NCI-H69 (cell line): ENCODE data around the gene DNAH8.

Source experiments
- DNase-seq: peaks from one replicate; lab custom pipeline; 2025; lab: John Stamatoyannopoulos, UW

The DNAH8 gene

DNA sequence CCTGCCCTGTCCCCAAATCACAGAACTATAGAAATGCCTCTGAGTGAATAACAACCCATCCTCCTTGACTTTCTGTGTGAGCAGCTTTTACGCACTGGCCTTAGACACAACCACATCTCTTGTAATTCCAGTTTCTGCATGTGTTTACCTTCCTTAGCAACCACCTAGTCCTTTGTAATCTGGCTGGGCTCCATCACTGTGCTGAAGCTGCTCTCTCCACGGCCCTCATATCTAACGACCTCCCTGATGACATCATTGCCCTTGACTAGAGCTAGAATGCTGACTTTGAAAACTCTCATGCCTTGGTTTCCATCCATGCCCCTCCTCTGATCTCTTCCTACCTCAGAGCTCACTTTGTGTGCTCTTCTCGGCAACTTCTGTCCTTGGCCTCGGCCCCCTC, 303.0 kb downstream of the DNAH8 start:
- no peak for DNase-seq

DNA sequence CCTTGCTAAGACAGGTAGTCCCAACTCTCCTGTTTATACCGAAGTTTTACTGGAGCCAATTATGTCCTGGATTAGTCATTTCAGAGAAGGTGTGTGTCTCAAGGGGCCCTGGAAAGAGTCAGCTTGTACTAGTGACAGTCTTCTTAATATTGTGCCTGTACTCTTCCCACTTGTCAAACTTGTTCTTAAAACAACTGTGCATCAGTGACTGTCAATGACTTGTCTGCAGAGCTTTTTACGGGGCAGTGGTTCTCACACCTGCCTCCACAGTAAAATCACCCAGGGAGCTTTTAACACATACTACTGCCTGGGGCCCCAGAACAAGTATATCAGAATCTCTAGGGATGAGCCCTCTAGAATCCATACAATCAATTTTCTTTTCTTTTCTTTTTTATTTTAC, 305.0 kb downstream of the DNAH8 start:
- no peak for DNase-seq

DNA sequence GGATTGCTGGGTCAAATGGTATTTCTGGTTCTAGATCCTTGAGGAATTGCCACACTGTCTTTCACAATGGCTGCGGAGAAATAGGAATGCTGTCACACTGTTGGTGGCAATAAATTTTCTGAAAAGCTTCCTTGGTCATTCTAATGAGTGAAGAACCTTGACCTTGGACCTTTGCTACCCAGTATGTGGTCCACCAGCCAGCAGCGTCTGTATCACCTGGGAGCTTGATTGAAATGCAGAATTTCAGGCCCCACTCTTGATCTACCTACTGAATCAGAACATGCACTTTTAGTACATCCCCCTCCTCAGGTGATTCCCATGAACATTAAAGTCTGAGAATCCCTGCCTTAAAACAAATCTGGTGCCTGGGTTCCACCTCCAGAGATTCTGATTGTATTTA, 305.9 kb downstream of the DNAH8 start:
- DNase-seq = no peak

DNA sequence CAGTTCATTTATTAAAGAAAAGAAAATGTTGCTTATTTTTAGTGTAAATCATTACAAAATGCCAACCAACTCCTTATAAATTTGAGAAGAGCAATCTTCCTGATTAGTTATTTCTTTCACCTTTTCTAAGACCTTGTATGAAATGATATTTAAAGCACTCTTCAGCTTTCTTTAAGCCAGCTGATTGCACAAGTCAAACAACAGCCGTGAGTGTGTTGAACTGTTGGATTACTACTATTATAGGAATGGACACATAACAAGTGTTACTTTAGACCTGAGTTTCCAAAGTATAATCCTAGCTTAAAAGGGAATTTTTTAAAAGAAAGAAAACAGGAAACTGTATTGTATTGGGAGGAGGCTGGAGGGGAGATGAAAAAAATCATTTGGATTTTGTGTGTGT, 306.7 kb downstream of the DNAH8 start:
- DNase-seq = no peak

DNA sequence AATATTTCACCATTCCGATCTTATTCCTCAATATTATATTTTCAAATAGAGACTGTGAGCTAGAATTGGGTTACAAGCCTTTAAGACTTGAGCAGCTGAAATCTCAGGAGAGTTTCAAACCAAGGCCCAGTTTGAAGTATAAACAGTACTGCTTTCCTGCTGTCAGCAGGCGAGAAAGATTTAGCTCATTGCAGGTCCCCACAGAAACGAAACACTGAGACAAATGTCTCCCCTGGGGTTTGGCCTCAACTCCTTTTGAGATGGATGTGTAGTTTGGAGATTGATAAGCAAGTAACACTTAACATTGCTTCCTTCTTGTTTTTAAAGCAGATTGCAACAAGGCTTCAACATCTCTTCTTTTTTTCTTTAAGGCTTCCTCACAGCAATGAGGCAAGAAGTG, 311.1 kb downstream of the DNAH8 start:
- DNase-seq = no peak

DNA sequence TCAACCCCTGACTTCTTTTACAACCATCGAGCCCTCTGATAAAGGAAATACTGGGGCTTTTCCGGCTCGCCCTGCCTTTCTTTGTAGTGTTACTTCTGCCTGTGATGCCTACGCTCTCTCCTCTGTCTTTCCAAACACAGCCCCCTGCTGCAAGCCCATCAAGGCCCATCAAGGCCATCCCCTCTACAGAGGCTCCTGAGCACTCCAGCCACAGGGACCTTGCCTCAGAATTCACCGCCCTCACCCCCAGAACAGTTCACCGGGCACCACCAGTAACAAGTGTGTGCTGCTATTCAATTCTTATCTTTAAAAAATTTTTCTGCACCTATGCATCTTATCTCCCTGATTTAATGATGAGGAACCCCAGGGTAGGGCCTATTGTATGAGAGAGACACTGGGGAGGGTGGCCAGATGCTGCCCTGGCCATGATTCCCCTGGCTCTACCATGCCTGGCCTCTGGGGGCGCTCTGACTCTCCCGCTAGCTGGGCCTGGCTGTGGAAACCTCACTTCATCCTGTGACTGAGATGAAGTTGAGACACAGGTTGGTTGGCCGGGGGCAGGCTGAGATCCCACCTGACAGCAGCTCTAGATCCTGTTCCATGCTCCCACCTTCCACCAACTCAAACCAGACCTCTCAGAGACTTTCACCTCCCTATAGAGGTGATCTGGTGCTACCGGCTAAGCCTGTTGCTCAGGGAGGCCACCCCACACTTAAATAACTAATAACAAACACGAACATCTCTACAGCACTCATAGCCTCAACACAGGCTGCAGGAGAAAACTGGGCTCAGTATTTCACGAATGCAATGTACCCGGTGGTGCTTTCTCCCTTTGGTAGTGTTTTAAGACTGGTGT, 314.3 kb downstream of the DNAH8 start:
- peak; percentile 25 for DNase-seq

DNA sequence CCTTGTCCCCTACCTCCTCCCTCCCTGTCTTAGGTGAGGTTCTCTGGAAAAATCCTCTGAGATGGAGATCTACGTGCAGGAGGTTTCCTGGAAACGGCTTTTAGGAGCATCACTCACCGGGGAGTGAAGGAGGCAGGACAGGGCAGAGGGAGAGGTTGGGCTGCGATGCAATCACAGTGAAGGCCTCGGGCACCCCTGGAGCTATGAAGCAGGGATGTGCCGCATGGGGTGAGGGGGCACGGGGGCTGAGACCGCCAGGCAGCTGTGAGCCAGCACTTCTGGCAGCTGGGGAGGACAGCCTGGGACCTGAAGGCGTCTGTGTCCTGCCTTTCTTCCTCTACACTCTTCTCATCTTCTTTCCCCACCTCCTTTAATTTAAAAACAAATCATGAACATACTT, 320.6 kb downstream of the DNAH8 start:
- no peak for DNase-seq

DNA sequence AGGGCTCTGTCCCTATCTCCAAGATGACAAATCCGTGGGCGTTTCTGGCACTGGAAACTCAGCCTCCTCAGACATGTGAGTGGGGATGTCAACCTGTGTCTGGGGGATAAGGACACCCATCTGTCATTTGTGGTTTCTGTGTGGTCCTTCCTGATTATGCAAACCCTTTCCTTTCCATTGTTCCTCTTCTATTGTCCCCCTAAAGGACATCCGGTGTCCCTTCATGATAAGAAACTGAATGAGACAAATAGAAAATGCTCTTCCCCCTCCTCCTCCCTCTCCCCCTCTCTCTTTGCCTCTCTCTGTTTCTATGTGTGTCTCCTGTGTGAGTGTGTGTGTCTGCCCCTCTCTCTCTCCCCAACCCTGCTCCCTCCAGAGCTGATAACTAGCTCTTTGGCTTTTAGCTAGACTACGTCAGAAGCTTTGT, 322.0 kb downstream of the DNAH8 start:
- no peak for DNase-seq

DNA sequence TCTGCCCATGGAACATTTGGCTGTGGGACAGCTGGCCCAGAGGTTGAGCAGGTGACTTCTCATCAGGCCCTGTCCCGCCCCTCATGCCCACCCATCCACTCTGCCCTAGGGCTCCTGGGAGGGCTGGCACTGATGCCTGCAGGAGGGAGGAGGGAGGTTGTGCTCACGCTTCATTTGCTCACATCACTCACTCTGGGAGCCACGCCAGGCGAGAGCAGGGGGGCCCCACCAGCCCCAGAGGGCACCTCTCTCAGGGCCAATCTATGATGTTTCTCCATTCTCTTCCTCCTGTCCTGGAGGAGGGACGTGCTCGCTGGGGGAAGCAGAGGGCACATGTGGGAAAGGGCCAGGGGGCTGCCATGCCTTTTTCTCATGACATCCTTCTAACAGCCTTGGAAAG, 322.6 kb downstream of the DNAH8 start:
- no peak for DNase-seq

DNA sequence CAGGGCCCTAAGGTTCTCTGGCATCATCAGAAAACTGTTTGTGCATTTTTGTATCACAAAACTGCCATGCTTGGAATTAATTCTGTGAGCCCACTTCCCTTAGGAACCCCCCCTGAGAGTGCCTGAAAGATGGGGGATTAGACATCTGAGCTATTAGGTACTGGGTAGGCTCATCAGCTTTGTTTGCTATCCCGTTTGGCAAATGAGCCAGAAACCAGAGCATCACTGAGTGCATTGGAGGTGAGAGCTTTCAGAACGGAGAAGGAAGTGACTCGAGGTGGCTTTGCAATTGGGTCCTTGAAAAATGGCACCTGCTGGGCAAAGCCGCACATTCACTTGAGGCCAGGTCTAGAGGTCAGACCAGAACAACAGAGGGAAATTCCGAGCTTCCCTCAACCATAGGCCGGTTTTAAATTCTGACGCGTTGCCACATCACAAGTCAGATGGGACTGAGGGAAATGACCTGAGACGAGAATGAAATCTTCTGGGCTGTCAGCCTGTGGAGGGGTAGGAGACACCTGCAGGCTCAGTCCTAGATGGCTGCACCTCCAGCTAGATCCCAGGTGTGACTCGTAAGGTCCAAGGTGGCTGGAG, 325.1 kb downstream of the DNAH8 start:
- DNase-seq = no peak

DNA sequence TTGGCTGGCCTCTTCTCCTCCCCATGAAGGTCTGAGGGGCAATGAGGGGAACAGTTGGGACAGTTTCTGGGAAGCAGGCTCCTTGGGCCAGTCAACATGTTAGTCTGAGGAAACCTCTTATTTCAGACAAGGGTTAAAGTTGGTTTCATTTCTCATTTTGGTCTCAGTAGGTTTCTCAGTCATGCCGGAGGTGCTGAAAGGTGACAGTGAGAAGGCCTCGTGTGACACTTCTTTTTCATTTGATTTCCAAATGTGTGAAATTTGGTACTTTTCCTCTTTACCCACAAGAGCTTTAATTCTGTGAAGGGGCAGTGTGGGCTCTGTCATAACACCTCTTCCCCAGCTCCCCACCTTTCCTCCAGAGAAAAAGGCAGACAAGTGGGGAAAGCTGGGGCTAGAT, 326.0 kb downstream of the DNAH8 start:
- DNase-seq = no peak

DNA sequence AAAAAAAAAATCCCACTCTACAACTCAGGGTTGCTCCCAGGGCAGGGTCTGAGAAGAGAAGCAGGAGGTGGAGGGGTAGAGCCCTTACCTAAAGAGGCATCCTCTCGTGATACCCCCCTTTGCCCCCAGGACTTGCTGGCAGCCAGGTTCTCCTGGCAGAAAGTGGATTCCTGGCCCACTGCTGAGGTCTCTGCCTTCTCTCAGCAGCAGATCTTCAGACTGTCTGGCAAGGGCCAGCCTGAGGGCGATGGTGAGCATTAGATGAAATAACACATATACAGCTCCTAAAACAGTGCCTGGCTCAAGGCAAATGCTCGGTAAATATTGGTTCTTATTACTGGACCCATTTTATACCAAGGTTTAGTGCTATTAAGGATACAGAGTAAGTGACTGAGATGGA, 328.7 kb downstream of the DNAH8 start:
- no peak for DNase-seq

DNA sequence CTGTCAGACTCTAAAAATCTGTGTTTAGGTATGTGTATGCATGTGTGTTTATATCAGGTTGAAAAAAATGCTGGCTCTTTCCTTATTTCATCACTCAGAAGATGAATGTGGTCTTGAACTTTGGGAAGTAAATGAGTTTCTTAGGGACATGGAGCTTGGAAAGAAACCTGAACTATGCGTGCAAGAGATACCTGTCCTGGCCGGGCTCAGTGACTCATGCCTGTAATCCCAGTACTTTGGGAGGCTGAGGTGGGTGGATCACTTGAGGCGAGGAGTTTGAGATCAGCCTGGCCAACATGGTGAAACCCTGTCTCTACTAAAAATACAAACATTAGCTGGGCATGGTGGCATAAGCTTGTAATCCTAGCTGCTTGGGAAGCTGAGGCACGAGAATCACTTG, 329.1 kb downstream of the DNAH8 start:
- DNase-seq = no peak

DNA sequence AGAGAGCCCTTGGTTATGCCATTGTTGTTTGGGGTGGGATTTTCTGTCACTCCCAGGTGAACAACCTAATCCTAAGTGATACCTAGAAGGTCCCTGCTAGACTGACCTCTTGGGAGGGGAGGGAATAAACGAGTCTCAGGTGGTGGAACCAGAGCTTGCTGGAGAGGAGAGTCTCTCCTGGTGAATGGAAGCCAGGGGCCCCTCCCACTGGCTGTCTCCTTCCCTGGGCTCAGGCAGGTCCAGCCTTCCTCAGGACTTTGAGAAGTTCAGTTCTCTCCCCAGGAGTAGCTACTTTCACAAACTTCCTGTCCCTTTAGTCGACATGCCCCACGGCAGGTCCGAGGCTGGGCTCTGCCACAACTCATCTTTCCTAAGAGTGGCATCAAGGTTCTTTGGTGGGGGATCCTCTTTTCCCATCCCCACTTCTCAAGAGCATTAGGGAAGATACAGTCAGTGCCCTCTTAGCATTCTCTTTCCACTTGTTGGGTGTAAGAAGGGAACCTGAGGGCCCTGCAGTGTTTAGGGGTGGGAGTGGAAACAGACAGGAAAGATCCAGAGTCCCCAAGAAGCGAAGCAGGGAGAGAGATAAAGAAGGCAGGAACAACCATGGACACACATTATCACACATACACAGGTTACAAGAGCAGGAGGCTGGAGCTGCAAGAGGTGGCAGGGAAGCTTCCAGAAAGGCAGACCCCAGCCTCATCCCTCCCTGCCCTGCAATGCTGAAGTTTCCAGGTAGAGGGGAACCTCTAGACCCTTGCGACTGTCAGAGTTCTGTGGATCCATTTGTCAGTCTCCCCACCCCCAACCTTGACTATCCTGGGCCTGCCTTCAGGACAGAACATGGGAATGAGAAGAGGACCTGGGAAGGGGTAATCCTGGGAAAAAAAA, 332.6 kb downstream of the DNAH8 start:
- no peak for DNase-seq

DNA sequence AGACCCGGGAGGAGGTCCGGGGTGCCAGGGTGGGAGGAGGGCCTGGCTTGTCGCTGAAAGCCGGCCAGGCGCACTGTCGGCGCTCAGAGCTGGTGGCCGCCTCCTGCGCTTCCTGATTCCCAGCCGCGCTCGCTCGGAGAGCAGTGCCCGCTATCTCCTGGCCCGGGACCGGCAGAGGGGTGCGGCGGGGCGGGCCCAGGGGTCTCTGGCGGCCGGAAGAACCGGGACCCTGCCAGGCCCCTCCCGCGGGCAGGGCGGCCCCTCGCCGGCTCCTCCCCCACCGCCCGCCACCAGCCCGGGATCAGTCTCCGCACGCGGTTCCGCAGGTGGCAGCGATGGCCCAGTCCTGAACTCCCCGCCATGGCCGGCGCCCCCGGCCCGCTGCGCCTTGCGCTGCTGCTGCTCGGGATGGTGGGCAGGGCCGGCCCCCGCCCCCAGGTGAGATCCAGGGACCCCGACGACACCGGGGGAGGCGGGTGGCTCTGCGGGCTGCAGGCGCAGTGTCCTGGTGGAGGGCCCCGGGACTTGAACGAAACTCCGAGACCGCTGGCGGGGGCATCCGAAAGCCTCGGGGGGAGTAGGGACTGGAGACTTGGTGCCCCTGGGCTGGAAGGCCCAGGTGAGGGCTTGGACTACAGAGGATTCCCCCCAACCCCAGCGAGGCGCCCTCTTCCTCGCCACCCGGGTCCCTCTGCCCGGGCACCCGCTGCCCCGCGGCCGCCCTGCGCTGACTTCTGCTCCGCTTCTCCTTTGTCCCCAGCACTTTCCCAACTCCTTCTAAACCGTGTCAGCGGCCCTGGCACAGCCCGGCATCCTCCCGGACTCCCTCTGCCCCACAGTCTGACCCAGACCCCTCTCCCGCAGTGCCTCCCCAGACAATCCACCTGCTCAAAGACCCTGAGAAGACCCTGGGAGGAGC, 333.6 kb downstream of the DNAH8 start, which contains the start of gene GLP1R:
Gene GLP1R (plus strand): TSS at position 301 of the 919 bp plus-strand sequence. CDS start 60 bp downstream, at position 361.
- DNase-seq = no peak

DNA sequence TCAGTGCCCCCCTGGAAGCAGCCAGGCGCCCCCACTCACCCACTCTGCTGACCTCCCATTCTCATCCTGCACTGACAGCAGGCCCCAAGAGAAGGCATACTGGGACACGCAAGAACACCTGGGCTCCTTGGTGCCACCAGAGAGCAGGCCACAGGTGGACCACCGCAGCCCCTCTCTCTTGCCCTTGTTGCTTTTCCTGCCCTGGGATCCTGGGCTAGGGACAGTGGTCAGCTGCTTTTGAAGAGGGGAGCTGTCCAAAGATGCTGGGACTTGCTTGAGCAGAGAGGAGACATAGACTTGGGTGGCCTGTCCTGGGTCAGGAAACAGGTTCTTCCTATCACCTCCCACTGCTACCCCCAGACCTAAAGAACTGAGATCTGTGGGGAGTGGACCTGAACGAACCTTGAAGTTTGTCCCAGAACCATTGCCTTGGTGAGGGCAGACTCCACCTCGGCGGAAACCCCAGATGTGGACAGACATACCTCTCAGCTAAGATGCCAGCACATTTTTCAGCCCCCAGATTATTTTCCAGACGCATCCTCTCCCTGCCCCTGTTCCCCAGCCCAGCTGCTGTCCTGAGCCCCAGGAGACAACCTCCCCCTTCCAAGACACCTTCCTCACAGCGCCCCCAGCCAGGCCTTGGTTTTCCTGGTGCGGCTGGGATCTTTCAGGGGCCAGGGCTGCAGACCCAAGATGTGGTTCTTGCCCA, 334.6 kb downstream of the DNAH8 start:
- DNase-seq = no peak

DNA sequence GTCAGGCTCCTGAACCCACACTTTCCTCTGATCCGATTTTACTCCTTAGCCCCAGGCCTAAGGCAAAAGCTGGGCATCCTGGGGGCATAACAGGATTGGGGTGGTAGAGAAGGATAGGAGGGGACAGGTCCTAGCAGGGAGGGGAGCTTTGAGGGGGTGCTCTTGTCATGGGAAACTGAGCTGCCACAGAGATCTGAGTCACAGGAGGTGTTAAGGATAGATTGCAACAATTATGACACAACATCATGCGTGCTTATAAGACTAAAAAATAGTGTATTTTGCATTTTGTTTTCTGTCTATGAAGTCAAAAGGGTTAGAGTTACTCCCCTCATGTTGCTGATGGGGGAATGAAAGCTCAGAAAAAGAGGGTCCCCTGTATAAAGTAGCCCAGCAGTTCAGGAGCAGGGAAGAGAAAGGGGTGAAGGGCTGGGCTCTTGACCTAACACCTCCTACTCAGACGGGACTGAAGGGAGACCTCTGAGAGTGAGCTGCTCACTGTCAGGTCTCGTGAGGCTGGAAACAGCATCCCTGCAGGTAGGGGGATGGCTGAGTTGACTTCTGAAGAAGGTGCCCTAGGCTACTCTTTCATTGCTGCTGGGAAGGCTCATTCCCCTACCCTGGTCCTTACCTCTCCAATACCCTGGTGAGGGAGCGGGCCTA, 335.5 kb downstream of the DNAH8 start:
- DNase-seq = no peak

DNA sequence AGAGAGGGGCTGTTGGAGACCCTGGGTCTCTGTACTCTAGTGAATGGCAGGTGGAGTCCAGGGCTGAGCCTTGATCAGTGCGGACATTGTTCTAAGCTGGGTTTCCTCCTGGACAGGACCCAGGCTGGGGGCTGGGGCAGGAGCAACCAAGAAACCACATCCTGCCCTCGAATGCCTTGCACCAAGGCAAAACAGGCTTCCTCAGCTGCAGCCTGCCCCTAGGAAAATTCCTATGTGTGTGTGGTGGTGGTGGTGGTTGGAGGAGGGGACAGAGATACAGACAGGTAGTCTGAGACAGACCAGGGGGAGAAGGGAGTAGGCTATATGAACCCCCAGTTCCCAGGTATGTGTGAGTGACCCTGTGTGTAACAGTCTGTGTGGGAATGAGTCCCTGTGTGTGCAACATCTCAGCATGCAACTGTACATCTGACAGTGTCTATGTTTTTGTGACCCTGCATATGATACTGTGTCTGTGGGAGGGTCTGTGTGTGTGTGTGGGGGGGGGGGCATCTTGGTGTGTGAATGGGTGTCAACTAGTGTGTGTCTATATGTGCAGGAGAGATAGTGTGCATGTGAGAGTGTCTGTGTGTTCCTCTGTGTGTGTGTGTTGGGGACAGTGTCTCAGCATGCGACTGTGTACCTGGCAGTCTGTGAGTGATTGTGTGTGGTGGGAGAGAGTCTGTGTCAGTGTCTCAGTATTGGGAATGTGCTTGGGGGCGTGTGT, 336.4 kb downstream of the DNAH8 start:
- DNase-seq = no peak

DNA sequence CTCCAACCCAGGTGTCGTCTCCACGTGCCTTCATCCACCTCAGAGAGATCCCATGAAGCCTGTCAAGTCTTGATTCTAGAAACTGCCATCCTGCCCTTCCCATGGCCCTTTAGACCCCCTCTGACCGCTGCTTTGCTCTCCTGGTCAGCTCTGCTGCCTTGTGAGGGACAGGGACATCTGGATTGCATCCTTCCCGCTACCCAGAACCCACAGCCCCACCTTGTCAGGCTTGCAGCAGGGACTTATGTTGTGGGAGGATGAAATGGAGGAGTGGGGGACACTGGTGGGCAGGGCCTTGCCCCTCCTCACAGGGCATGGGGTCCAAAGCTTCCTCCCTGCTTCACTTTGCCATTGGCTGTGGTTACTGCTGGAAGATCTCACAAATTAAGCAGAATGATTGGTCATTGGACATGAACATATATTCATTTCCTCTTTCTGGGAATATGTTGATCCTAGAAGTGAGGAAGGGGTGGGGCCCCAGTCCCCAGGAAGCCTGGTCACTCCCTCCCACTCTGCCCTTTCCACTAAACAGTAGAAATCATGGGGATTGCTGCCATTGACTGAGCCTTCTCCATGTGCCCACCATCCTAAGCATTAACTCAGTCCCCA, 338.0 kb downstream of the DNAH8 start:
- DNase-seq = no peak
